Measurements from ENCODE around the gene FANCE. TPM values are rescaled to one million over a fixed set of nuclear protein-coding genes. Genes with fewer than 3 reads are reported as not detected.

Gene FANCE
- total and polyA plus RNA-seq, 8 donors, result 1.7 to 4.0 (median 2.6) TPM

- no peak for DNase-seq
- no peak for TF ChIP-seq CTCF (IDR thresholded peaks at IDR 0.05)
- 66 to 73% methylated on average over 3 of the region's 3 CpGs for WGBS, 2 donors
- Histone ChIP-seq H3K4me3 (peak overlapping the region in 1 of 4 donors; percentile 90), H3K27me3 (no peaks in the 10 kb centered on the region), H3K27ac (no peak overlapping the region), H3K36me3 (peaks cover 0 to 18% (median 0%) of the 10 kb centered on the region in 3 donors), H3K9me3 (no peaks in the 10 kb centered on the region), H3K4me1 (peaks cover 0 to 15% (median 0%) of the 10 kb centered on the region in 3 donors)
- intact Hi-C loops (cut with DNase I), result no loop called here
- no peak for ATAC-seq
- no peak for FAIRE-seq
These were observed 18.6 kb downstream of the FANCE start for GRCh38 chr6:35470663-35471120.

- no peaks in the 10 kb centered on the region for H3K9me3 ChIP-seq
- whole genome bisulfite sequencing, 2 donors, result 71 to 74% methylated on average over 8 of the region's 8 CpGs
- FAIRE-seq (no peak), DNase-seq (no peak), ATAC-seq (no peak)
- no peaks in the 10 kb centered on the region for H3K27me3 ChIP-seq
- intact Hi-C loops (cut with DNase I), result no loop called here
- H3K4me3 ChIP-seq, result no peak overlapping the region
- H3K27ac ChIP-seq, result no peak overlapping the region
- H3K4me1 ChIP-seq, result peaks cover 0 to 15% (median 0%) of the 10 kb centered on the region in 3 donors
- TF ChIP-seq CTCF (IDR thresholded peaks at IDR 0.05), result no peak
- peaks cover 0 to 18% (median 0%) of the 10 kb centered on the region in 3 donors for H3K36me3 ChIP-seq
These were observed 19.8 kb downstream of the FANCE start for GRCh38 chr6:35471836-35472345.

GRCh38 chr6:35473075-35473849 lies 21.1 kb downstream of the FANCE start:
- H3K4me1 ChIP-seq, result peaks cover 0 to 15% (median 0%) of the 10 kb centered on the region in 3 donors
- FAIRE-seq, result no peak
- no peak for TF ChIP-seq CTCF (IDR thresholded peaks at IDR 0.05)
- peaks cover 0 to 18% (median 0%) of the 10 kb centered on the region in 3 donors for H3K36me3 ChIP-seq
- H3K4me3 ChIP-seq, result no peak overlapping the region
- DNase-seq, result no peak
- H3K27me3 ChIP-seq, result no peaks in the 10 kb centered on the region
- no peaks in the 10 kb centered on the region for H3K9me3 ChIP-seq
- H3K27ac ChIP-seq, result no peak overlapping the region
- intact Hi-C loops (cut with DNase I), result no loop called here
- 82 to 87% methylated on average over 9 of the region's 9 CpGs for whole genome bisulfite sequencing, 2 donors
- ATAC-seq, result no peak

- no peak overlapping the region for H3K27ac ChIP-seq
- H3K4me1 ChIP-seq, result peaks cover 0 to 15% (median 0%) of the 10 kb centered on the region in 3 donors
- FAIRE-seq (no peak), ATAC-seq (no peak), DNase-seq (no peak)
- H3K4me3 ChIP-seq, result no peak overlapping the region
- no peak for TF ChIP-seq CTCF (IDR thresholded peaks at IDR 0.05)
- H3K27me3 ChIP-seq, result no peaks in the 10 kb centered on the region
- intact Hi-C loops (cut with DNase I), result no loop called here
- peaks cover 0 to 18% (median 0%) of the 10 kb centered on the region in 3 donors for H3K36me3 ChIP-seq
- H3K9me3 ChIP-seq, result no peaks in the 10 kb centered on the region
These were observed 21.7 kb downstream of the FANCE start for GRCh38 chr6:35473850-35474130.
